PC-3 (cell line): ENCODE results near the gene SLC27A3.

Experiments used
- EZH2 ChIP-seq: fragments of 300-600 bp; sonication (generic); IDR thresholded peaks from one replicate; pipeline ENCODE4 v1.6.1; 2017; ENCODE audit warnings: antibody characterized with exemption, mild to moderate bottlenecking, low read length; ENCODE audit not compliant: unreplicated experiment
- TF ChIP-seq, protein P1 (sequence below): fragments of 300-600 bp; sonication (generic); conservative IDR thresholded peaks from 2 replicates; pipeline ENCODE4 v1.5.1; 2017; ENCODE audit warnings: antibody characterized with exemption, low read depth, mild to moderate bottlenecking, low read length

- TF ChIP-seq, protein P1, sequence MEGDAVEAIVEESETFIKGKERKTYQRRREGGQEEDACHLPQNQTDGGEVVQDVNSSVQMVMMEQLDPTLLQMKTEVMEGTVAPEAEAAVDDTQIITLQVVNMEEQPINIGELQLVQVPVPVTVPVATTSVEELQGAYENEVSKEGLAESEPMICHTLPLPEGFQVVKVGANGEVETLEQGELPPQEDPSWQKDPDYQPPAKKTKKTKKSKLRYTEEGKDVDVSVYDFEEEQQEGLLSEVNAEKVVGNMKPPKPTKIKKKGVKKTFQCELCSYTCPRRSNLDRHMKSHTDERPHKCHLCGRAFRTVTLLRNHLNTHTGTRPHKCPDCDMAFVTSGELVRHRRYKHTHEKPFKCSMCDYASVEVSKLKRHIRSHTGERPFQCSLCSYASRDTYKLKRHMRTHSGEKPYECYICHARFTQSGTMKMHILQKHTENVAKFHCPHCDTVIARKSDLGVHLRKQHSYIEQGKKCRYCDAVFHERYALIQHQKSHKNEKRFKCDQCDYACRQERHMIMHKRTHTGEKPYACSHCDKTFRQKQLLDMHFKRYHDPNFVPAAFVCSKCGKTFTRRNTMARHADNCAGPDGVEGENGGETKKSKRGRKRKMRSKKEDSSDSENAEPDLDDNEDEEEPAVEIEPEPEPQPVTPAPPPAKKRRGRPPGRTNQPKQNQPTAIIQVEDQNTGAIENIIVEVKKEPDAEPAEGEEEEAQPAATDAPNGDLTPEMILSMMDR: no peak
- TF ChIP-seq EZH2: no peak
Observed at GRCh38 chr1:153752571-153753195, 22.5 kb upstream of the SLC27A3 start.
